Ectodermal cell (in vitro differentiated cells): ENCODE results near the gene UVSSA.
A peak's percentile ranks its signal among the peaks of the same experiment; 100 is the strongest.

Experiments
- H3K27ac ChIP-seq: 2 replicates; pipeline ENCODE4 v1.7.0; 2013; ENCODE audit warnings: mild to moderate bottlenecking, low read depth, low read length; ENCODE audit not compliant: insufficient read depth, poor library complexity, severe bottlenecking
- H3K27me3 ChIP-seq: 2 replicates; pipeline ENCODE4 v1.7.0; 2013; ENCODE audit warnings: mild to moderate bottlenecking, low read length; ENCODE audit not compliant: insufficient read depth, control insufficient read depth, poor library complexity, severe bottlenecking
- H3K36me3 ChIP-seq: one replicate; pipeline ENCODE4 v1.7.0; 2013; ENCODE audit warnings: low read length; ENCODE audit not compliant: control insufficient read depth, insufficient read depth
- H3K4me1 ChIP-seq: one replicate; pipeline ENCODE4 v1.7.0; 2013; ENCODE audit warnings: low read length; ENCODE audit not compliant: control insufficient read depth, insufficient read depth
- H3K4me3 ChIP-seq: 2 replicates; pipeline ENCODE4 v1.7.0; 2013; ENCODE audit warnings: low read depth, low read length, control low read depth; ENCODE audit not compliant: insufficient read depth
- H3K9me3 ChIP-seq: 2 replicates; pipeline ENCODE4 v1.7.0; 2013; ENCODE audit warnings: mild to moderate bottlenecking, low read length, moderate library complexity; ENCODE audit not compliant: control insufficient read depth
- WGBS, 2 experiments: methylation state at CpG; one replicate each; pipeline ENCODE4 v1.1.7; 2013; ENCODE audit warnings: missing lambda C conversion rate in 2 of 2; 5-methylcytosine and 5-hydroxymethylcytosine counted together

Gene UVSSA

DNA sequence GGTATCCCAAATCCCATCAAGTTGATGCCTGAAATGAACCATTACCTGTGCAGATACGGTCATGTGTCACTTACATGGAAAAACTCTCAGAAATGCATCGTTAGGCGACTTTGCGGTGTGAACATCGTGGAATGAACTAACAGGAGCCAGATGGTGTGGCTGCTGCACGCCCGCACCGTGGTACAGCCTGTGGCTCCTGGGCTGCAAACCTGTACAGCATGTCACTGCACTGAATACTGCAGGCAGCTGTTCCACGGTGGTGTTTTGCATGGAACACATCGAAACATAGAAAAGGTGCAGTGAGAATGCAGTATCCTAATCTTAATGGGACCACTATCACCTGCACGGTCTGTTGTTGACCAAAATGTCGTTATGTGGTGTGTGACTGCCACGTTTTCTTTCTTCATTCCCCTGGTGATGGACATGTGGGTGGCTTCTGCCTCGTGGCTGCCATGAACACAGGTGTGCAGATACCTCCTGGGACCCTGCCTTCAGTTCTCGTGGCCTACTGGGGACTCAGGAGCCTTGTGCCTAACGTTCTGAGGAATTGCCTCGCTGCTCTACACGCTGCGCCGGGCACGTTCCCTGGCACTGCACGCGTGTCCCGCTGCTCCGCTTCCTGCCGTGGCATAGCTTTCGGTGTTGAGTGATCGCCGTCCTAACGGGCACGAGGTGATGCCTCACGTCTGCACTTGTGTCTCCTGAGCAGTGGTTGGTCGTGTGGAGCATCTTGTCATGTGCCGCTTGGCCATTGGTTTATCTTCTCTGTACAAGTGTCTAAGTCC lies 38.9 kb upstream of the UVSSA start:
- Histone ChIP-seq H3K9me3 (no peaks in the 10 kb centered on the region), H3K36me3 (peaks cover 7% of the 10 kb centered on the region), H3K27me3 (no peaks in the 10 kb centered on the region), H3K4me3 (no peak overlapping the region), H3K27ac (no peak overlapping the region), H3K4me1 (peaks cover 5% of the 10 kb centered on the region)
- 97% methylated on average over 34 of the region's 34 CpGs for WGBS, 2 experiments

DNA sequence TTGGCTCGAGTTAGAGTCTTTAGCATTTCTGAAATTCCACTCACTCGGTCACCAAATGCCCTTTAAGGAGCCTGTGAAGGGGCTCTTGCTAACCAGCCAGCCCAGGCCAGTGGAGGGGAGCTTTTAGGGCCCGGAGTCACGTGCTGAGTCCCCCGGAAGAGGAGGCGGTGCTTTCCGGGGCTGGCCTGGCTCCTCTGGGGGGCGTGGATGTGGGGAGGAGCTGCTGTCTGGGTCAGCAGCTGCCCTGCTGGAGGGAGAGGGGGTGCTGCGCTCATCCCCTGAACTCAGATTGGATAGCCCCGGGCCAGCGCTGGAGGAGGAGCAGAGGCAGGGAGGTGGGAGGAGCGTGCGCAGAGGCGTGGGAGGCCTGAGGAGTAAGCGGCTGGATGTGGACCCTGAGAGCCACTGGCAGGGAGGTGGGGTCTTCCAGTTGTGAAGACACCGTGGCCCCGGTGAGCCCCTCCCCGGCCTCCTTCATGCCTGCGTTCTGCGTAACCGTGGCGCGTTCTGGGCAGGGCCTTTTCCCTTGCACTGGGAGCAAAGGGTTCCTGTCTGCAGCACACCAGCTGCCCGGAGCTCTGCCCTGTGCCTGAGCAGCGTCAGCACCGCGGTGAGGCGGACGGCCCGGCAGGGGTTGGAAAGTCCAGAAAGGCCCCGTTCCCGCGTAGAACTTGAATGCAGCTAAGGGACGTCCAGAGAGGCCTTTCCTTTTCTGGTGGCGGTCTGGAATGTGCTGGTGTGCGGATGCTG lies 37.6 kb upstream of the UVSSA start:
- peak overlapping the region; percentile 35 for H3K4me3 ChIP-seq
- peaks cover 5% of the 10 kb centered on the region for H3K4me1 ChIP-seq
- no peaks in the 10 kb centered on the region for H3K27me3 ChIP-seq
- WGBS, 2 experiments = 12 to 13% methylated on average over 36 of the region's 36 CpGs
- no peaks in the 10 kb centered on the region for H3K9me3 ChIP-seq
- peak overlapping the region; percentile 92 for H3K27ac ChIP-seq
- peaks cover 15% of the 10 kb centered on the region for H3K36me3 ChIP-seq

- H3K4me3 ChIP-seq = peak overlapping the region; percentile 35
- H3K27ac ChIP-seq = peak overlapping the region; percentile 37
- 92 to 93% methylated on average over 32 of the region's 32 CpGs for WGBS, 2 experiments
- H3K4me1 ChIP-seq = peaks cover 5% of the 10 kb centered on the region
- H3K27me3 ChIP-seq = no peaks in the 10 kb centered on the region
- peaks cover 22% of the 10 kb centered on the region for H3K36me3 ChIP-seq
- H3K9me3 ChIP-seq = no peaks in the 10 kb centered on the region
Observed at GRCh38 chr4:1310031-1310795, 36.8 kb upstream of the UVSSA start.

- H3K36me3 ChIP-seq = peaks cover 25% of the 10 kb centered on the region
Observed at GRCh38 chr4:1310796-1311631, 36.0 kb upstream of the UVSSA start.

GRCh38 chr4:1312821-1313640 lies 34.0 kb upstream of the UVSSA start:
- WGBS, 2 experiments = 95 to 96% methylated on average over 20 of the region's 20 CpGs
- Histone ChIP-seq H3K27me3 (no peaks in the 10 kb centered on the region), H3K4me3 (no peak overlapping the region), H3K36me3 (peaks cover 33% of the 10 kb centered on the region), H3K4me1 (peaks cover 5% of the 10 kb centered on the region), H3K9me3 (no peaks in the 10 kb centered on the region), H3K27ac (no peak overlapping the region)

More at GRCh38 chr4:1310796-1311631, 36.0 kb upstream of the UVSSA start:
- Histone ChIP-seq H3K27ac (no peak overlapping the region), H3K4me3 (no peak overlapping the region), H3K9me3 (no peaks in the 10 kb centered on the region), H3K27me3 (no peaks in the 10 kb centered on the region), H3K4me1 (peaks cover 5% of the 10 kb centered on the region)
- WGBS, 2 experiments = 96% methylated on average over 49 of the region's 49 CpGs

GRCh38 chr4:1315306-1315705 lies 31.7 kb upstream of the UVSSA start:
- Histone ChIP-seq H3K36me3 (peaks cover 48% of the 10 kb centered on the region), H3K27ac (no peak overlapping the region), H3K27me3 (no peaks in the 10 kb centered on the region), H3K9me3 (no peaks in the 10 kb centered on the region), H3K4me3 (no peak overlapping the region), H3K4me1 (no peaks in the 10 kb centered on the region)
- WGBS, 2 experiments = 93 to 94% methylated on average over 28 of the region's 28 CpGs

DNA sequence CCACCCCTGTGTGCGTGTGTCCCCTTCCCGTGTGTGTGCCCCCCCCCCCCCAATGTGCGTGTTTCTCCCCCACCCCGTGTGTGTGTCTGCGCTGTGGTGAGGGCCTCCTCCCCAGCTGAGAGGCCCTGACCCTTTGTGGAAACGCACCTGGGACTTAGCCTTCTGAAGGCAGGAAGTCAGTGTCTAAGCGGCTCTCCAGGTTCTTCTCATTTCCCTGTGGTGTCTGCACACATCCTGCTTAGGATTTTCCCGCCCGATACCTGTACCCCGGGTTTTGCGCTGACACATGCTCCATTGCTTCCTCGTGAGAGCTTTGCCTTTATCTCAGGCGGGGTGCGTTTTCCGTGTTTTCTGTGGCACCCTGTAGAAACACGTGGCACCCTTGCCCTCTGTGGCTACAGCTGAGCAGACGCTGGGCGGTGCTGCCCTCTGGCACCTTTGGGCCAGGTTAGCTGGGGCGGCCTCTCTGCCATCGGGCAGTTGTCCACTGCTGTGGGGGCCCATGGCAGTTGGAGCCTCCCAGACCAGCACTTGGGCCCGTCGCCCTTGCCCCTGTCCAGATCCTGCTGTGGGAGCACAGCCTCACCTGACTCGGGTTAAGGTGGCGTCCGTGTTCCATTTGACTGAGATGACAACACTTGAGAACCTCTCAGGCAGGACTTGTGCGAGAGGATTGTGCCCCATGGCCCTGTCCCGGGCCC lies 31.0 kb upstream of the UVSSA start:
- WGBS, 2 experiments = 92 to 94% methylated on average over 27 of the region's 27 CpGs
- H3K4me3 ChIP-seq = no peak overlapping the region
- no peaks in the 10 kb centered on the region for H3K27me3 ChIP-seq
- no peak overlapping the region for H3K27ac ChIP-seq
- H3K4me1 ChIP-seq = no peaks in the 10 kb centered on the region
- no peaks in the 10 kb centered on the region for H3K9me3 ChIP-seq
- peaks cover 48% of the 10 kb centered on the region for H3K36me3 ChIP-seq

- WGBS, 2 experiments = 82 to 90% methylated on average over 16 of the region's 16 CpGs
- H3K27me3 ChIP-seq = no peaks in the 10 kb centered on the region
- H3K36me3 ChIP-seq = peaks cover 48% of the 10 kb centered on the region
- H3K4me1 ChIP-seq = no peaks in the 10 kb centered on the region
- H3K27ac ChIP-seq = no peak overlapping the region
- H3K4me3 ChIP-seq = no peak overlapping the region
- H3K9me3 ChIP-seq = no peaks in the 10 kb centered on the region
Observed at GRCh38 chr4:1316537-1317168, 30.4 kb upstream of the UVSSA start.
